ENCODE measurements around the gene RNF144A.
"Not testable (repeated sequence)": the region's sequence is repeated elsewhere in the genome, so short reads cannot be mapped to it uniquely, and the experiment has no call there.

RNF144A gene

DNA sequence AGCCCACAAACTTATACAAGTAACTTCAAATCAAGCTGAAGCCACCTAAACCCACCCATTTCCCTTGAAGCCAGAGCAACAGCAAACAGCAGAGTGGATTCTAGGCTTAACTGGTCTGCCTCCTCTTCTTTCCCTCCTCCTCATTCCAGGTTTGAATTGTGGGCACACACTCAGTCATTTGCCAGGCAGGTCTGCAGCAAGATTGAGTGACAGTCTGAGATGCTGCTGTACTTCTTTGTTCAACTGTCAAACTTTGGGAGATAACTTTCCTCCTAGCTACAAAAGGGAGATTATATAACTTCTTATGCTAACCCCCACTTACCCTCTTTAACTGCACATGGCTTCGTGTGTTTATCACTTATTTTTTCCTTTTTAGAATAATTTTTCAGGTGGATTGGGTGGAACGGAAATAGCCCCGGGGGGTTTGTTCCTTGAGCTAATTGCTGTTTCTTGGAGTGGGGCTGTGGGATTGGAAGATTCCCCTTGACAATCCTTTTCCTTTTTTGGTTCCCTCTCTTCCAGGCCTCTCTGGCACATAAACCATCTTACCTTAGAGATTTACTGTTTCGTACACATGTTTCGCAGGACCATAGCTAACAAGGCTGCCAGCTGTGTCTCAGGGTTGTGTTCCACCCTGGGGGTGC is 55.0 kb downstream of the RNF144A start:
- DNase-seq (ENCODE audit: low read depth in 3 of 3): no peak

DNA sequence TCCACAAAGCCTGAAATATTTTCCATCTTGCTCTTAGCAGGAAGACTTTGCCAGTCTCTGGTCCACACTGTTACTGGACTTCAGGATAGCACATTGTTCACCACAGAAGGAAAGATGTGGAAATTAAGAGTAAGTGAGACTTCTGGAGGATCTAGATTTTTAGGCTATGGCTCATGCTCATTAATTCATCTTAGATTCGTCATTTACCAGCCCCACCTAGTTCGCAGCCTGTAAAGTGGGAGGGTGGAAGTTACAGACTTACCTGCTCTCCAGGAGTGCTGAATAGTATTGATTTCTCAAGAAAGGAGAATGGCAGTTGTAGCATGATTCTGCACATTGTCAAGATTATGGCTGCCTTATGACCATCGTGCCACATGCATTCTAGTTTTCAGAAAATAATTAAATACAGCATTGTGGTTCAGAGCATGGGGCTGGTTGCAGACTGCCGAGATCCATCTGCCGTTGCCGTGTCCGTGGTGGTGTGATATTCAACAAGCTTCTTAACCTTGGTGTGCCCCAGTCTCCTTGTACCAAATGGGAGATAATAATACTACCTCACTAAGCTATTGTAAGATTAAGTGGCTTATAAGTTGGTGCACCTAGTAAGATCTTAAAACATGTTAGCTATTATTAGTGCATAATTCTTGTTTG is 56.8 kb downstream of the RNF144A start:
- no peak for DNase-seq (ENCODE audit: low read depth in 3 of 3)

DNA sequence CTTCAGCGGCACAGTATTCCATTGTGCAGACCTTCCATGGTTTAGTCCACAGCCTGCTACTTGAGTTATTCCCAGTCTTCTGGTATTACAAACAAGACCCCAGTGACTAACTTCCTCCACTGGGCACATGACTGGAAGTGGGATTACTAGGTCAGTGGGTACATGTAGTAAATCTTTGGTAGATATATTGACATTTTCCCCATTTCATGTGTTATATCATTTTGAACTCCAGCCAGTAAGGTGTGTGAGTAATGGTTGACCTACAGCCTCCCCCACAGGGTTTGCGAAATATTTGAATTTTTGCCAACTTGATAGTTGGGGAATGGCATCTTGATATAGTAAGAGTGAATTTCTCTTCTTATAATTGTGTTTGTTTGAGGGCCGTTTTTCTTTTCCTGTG is 58.8 kb downstream of the RNF144A start:
- no peak for DNase-seq (ENCODE audit: low read depth in 3 of 3)

DNA sequence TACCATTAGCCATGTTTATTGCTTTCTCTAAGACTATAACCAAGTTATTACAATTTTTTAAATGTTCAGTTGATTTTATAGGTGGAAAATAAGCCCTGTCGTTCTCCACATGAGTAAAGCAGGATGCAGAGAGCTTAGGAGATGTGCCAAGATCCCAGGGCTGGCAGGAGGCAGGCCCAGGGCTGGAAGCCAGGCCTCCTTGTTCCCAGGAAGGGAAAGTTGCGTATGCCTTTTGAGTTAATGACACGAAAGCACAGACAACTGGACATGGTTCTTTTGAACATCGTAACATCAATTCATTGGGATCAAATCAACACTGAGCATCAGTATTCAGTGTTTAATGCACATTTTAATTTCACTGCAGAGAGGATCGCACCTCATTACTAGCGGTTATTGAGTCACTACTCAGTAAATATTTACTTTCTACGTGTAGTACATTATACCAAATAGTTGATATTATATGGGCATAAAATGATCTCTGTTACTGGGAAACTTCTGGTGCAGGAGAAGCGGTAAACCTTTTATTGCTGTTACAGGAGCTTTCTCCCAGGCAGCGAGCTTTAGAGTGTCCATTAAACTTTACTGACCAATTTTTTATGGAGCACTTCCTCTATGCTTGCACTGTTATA is 60.0 kb downstream of the RNF144A start:
- DNase-seq (ENCODE audit: low read depth in 3 of 3): no peak

DNA sequence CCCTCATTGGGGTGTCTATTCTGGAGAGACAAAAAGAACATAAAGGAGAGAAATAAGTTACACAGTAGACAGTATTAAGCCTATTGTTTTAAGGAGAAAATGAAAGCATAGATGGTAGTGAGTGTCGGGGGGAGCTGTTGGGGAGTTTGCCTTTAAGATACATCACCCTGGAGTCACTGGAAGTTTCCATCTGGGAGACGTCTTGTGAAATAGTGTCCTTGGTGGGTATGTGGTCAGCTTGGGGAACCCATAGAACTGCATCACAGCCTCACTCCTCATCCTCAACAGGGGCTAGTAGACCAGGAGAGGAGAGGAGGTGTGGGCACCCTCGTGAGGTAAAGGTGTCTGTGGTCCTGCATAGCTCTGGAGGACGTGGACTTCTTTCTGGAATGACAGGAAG is 60.6 kb downstream of the RNF144A start:
- no peak for DNase-seq (ENCODE audit: low read depth in 3 of 3)

DNA sequence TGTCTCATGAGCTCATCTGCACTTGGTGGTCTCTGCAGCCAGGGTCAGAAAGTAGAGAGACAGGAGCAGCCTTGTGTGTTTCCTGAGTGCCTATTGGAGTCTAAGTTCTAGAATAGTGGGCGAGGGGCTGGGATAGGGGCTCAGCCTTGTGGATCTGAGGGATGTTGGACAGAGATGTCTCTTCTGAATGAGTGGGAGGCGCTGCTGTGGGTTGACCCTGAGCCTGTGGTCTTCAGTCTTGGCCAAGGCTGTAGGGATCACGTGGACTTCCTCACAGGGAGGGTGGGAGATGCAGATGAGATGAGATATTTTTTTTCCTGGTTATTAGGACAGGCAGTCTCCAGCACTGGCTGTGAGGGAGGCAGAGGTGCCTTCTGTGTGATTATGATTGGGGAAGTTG is 61.8 kb downstream of the RNF144A start:
- no peak for DNase-seq (ENCODE audit: low read depth in 3 of 3)

DNA sequence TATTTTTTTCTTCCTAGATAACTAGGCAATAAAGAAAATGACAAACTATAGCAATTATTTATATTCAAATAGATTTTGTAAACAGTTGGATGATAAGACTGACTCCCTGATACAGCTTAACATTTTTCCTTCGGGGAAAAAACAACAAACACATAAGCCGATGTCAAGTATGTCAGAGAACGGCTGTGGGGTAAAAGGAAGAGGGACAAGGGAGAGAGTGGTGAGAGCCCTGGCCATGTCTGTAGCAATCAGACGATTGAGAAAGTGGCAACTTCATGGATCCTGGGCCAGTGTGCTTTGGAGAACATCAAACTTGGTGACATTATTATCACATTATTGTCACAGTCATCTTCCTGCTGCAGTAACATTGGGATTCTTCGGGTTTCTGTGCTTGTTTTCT is 65.2 kb downstream of the RNF144A start:
- DNase-seq (ENCODE audit: low read depth in 3 of 3): no peak

DNA sequence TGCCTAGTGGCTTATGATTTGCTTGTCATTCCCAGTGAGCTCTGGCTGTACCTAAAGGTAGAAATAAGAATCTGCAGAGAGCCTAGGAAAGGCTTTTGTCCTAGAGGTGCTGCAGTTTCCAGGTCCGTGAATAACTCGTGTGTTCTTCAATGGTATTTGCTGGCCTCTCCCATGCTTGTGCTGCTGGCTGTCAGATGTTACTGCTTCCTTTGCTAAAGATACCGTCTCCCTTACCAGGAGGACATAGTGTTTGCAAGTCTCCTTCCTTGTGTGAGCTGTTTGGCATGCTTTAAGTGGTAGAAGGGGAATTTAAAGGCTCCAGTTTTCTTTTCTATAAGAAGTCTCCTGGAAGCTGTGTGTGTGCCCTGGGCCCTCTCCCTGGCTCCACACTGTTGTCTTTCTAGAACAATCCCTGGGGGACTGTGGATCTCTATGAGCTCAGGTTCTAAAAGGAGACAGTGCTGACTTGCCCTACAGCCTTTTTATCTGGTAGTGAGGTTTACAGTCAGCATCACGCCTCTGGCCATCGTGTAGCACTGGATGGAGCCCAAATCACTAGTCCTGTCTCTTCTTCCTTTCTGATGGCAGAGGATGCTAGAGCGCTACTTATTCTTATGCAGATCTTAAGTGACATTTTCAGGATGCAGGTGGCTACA is 65.8 kb downstream of the RNF144A start:
- DNase-seq (ENCODE audit: low read depth in 3 of 3): no peak

DNA sequence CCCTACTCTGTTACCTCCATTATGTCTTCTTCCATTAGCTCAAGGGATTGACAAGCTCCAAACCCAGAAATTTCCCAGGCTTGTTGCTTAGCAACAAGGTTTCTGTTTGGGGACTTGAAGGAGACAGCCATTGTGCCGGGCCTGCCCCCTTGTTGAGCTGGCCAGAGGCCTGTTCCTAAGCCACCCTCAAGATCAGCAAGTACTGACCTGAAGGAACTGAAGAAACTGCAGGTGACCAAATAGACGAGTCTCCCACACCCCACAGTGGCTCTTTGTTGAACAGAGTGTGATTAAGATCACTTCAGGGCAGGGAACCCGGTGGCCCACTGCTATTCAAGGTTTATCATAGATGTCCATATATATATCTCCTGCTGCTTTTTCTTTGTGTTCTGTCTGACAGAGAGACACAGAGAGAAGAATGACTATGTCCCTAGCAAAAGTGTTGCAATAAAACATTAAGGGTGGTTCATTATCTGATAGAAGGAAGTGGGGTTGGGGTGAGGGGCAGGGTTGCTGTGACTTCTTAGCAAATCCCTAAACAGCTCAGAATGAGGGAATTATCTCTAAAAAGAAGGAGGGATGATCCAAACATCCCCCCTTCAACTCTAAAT is 69.2 kb downstream of the RNF144A start:
- no peak for DNase-seq (ENCODE audit: low read depth in 3 of 3)

DNA sequence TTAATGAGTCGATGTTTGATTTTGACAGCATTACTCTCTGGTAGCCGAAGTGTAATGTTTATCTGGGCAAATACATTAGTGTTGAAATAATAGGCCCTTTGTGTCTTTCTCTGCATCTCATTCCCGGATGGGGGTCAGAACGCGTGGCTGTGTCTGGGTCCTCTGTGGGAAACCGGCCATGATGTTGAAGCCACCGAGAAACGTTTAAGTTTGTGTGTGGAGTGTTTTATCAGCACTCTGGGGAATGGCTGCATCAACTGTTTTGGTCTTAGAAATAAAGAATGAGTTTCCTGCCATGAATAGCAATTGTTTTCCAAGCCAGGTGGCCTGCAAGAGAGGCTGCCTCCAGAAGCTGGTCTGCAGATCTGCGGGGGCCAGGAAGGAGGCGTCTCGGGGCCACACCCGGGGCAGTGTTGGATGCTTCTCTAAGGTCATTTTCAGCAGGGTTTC is 69.7 kb downstream of the RNF144A start:
- no peak for DNase-seq (ENCODE audit: low read depth in 3 of 3)

DNA sequence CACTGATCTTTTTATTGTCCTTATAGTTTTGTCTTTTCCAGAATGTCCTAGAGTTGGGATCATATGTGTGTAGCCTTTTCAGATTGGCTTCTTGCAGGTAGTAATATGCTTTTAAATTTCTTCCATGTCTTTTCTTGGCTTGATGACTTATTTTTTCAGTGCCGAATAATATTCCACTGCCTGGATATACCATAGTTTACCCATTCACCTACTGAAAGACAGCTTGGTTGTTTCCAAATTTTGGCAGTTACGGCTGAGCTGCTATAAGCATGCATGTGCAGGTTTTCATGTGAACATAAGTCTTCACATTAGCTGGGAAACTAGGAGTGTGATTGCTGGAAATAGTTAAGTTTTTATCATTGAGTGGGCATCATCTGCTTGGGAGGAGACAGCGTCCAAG is 73.7 kb downstream of the RNF144A start:
- no peak for DNase-seq (ENCODE audit: low read depth in 3 of 3)

DNA sequence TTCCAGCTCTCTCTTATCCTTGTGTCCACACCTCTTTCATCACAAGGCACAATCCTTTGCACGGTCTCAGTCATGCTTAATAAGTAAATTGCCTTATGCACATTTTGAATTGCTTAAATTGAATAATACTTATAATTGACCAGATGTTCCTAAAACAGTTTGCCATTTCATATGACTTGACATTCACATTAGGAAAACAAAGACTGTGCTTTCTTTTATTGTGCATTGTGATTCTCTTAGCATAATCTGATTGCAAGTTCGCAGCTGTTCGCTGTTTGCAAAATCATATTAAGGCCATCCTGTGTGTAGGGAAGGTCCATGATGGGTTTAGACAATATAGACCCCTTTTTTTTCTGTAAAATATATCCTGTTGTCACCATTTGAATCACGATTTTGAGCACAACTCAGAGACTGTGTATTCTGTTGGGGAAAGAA is 75.6 kb downstream of the RNF144A start:
- DNase-seq (ENCODE audit: low read depth in 3 of 3): no peak

DNA sequence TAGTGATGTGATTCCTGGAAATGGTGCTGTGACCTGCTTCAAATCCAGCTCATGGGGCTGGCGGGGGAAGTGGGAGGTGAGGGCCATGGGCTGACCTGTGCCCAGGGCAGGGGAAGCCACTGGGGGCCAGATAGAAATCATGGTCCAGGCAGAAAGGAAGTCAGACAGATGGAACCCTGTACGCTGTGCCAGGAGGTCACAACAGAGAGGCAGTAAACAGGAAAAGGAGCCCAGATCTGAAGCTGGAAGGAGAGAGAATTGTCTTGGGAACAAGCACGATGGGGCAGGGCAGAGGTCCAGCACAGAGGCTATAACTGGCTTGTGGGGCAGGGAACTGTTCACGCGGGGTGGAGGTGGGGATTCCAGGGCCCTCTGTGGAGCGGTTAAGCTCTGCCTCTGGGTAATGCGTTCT is 76.0 kb downstream of the RNF144A start:
- DNase-seq (ENCODE audit: low read depth in 3 of 3): no peak

DNA sequence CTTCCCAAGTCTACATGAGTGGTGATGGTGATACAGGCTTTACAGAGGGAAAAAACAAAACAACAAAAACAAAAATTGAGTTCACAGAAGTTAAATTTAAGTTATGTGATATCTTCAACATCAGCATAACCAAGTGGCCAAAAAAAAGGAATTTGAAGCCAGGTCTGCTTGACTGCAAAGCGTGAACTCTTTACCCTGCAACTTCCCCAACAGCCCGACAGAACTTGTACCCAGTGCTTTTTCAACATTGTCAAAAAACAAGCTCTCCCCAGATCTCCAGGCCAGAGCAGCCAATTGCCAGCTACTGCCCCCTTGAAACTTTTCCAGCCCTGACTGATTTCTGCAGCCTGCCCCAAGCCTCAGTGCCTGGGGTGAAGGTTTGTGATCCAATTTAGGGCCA is 76.7 kb downstream of the RNF144A start:
- no peak for DNase-seq (ENCODE audit: low read depth in 3 of 3)

DNA sequence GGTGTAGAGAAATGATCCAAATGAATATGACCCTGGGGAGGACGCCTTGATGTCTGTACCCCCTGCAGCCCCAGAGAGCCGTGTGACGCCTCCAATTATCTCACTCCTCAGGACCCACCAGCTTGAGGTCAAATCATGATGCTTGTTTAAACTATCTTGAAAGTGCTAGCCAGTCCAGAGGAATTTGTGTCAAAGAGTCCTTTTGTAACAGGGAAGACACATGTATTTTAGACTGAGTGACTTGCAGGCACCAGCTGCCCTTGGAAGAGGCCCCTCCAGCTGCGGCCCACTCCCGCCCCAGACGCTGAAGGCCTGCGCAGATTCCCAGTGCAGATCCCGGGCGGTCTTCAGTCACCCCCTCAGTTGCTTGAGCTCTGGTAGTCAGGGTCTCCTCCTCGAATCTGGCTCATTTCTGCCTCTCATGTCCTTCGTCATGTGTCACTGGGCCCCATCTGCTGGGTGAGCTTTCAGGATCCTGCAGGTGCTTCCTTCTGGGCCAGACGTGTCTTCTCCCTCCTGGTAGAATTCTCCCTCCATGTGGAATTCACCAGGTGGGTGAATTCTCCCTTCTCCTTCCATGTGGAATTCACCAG is 77.4 kb downstream of the RNF144A start:
- no peak for DNase-seq (ENCODE audit: low read depth in 3 of 3)

DNA sequence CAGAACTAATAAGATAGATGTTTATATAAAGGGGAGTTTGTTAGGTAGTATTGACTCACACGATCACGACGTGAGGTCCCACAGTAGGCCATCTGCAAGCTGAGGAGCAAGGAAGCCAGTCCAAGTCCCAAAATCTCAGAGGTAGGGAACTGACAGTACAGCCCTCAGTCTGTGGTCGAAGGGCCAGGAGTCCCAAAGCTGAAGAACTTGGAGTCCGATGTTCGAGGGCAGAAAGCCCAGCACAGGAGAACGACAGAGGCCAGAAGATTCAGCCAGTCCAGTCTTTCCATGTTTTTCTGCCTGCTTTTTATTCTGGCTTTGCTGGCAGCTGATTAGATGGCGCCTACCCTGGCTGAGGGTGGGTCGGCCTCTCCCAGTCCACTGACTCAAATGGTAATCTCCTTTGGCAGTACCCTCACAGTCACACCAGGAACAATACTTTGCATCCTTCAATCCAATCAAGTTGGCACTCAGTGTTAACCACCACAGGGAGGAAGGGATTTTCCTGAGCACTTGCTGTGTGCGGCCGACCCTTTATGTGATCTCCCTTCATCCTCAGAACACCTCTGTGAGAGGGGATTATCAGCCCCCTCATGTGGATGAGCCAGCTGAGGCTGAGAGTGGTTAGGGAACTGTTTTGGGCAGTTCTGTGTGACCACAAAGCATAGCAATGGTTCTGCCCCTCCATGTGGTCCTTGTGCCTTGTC is 78.3 kb downstream of the RNF144A start:
- DNase-seq (ENCODE audit: low read depth in 3 of 3): no peak

DNA sequence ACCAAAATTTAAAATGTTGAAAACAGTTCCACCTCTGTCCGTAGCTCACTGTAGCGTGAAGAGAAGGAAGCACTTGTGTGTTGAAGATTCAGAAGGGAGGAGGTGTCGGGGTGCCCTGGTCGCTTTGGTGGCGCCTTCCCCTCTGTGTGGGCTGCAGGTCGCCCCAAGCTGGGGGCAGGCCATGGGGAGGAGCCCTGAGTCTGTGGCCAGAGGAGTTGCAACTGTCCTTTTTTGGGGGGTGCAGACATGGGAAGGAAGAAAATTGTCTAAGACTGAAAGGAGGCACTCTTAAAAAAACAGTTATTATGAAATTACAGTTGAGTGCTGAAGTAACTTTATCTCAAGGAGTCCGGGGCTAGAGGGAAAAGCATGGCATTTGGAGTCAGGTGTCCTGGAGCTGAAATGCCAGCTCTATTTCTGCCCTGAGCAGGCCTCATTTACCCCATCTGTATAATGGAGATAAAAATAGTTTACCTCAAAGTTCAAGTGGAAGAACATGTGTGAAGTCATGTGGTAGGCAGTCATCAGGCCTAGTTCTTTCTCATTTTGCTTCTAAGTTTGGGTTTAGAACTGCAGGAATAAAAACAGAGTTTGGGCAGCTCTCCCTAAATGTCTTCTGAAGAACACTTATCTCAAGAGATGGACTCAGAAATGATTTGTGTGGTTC is 82.1 kb downstream of the RNF144A start:
- no peak for DNase-seq (ENCODE audit: low read depth in 3 of 3)

DNA sequence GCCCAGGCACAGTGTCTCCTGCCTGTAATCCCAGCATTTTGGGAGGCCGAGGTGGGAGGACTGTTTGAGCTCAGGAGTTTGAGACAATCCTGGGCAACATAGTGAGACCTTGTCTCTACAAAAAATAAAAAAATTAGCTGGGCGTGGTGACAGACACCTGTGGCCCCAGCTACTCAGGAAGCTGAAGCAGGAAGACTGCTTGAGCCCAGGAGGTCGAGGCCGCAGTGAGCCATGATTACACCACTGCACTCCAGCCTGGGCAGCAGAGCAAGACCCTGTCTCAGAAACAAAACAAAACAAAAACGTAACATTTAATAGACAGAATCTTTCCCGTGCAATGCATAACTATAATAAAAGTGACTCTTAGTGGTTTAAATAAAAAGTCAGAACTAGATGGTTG is 84.2 kb downstream of the RNF144A start:
- not testable (repeated sequence) for DNase-seq (ENCODE audit: low read depth in 3 of 3)

DNA sequence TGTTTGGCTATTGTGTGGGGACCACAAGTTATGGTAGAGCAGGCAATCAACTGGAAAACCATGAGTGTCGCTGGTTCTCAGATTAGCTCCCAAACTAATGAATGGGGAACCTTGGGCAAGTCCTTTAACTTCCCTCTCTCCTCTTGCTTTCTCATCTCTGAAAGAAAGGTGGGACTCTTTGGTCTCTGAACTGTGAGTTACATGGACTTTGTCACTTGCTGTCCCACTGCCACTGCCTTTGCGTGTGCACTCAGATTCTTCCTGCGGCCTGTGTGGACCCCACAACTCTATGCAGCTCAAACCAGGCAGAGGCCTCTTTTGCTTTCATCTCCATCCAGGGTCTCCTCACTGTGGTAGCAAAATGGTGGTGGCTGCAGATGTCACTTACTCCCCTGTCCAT is 86.7 kb downstream of the RNF144A start:
- no peak for DNase-seq (ENCODE audit: low read depth in 3 of 3)

DNA sequence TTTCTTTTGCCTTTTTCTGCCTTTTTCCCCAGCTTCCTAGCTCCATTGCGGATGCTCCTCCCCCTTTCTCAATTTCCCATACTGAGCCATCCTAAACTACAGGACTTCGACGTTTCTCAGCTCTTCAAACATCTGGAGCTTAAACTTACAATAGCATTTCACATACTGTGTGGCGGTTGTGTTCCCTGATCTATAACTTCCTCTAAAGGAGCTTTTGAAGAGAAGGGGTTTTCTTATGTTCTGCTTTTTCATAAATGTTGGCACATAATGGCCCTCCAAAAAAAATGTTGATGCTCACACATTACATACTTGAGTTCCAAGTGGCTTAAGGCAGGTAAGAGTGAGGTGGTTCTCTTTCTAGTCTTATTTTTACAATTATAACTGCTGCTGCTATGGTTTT is 87.4 kb downstream of the RNF144A start:
- no peak for DNase-seq (ENCODE audit: low read depth in 3 of 3)

DNA sequence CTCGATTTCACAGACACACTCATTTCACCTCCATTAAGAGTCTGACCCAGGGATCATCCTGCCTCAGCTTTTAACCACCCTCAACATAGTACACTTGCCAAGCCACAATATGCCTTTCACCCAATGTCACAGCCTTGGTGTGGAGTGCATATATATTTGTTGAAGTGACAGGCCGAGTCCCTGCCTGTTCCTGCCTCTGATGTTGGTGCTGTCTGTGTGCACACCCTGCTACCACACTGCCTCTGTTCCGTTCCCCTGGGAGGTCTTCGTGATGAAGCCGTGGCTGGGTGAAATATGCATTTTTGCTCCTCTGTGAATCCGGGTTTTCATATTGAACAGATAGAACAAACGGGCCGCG is 90.3 kb downstream of the RNF144A start:
- DNase-seq (ENCODE audit: low read depth in 3 of 3): no peak

Data from stimulated activated CD4-positive, alpha-beta T cell treated with anti-CD3 and anti-CD28 coated beads, TNF-alpha, amount 100 ng/mL, for 48 hours (primary cell).